ENCODE results near the gene NEK1. TPM values are rescaled to one million over a fixed set of nuclear protein-coding genes. Genes with fewer than 3 reads are reported as not detected.

The NEK1 gene
- total RNA-seq, 1 experiment from 2014 or later, result 10.3 TPM

- no peak for TF ChIP-seq GRHL2 (CRISPR knock-in tag; IDR thresholded peaks at IDR 0.05; ENCODE audit: insufficient replicate concordance, severe bottlenecking)
- TF ChIP-seq ESRRA (CRISPR knock-in tag; IDR thresholded peaks at IDR 0.05; ENCODE audit: borderline replicate concordance), result no peak
- TF ChIP-seq ZBTB21 (CRISPR knock-in tag; IDR thresholded peaks at IDR 0.05; ENCODE audit: borderline replicate concordance), result no peak
- Mint-ChIP-seq H3K4me3 (no peak overlapping the region), H3K4me1 (no peaks in the 10 kb centered on the region), H3K27me3 (ENCODE audit: low read depth) (no peaks in the 10 kb centered on the region), H3K36me3 (peaks cover 8% of the 10 kb centered on the region; the same call in 1 of the 2 replicates), H3K27ac (no peak overlapping the region), H3K9me3 (no peaks in the 10 kb centered on the region)
- no peak for DNase-seq (ENCODE audit: low spot score)
- POLR2A ChIA-PET, result no interaction called here
- no peak for ATAC-seq
- CTCF ChIA-PET, result interaction anchor here (1.6 kb wide), 1 partner anchor 32 kb away, joined by 5 read pairs; no protein-coding TSS in a partner anchor
Measured at GRCh38 chr4:169645627-169646026, 33.2 kb upstream of the NEK1 start.

GRCh38 chr4:169644802-169645201 is 32.4 kb upstream of the NEK1 start:
- Mint-ChIP-seq H3K9me3 (no peaks in the 10 kb centered on the region), H3K27me3 (ENCODE audit: low read depth) (no peaks in the 10 kb centered on the region), H3K36me3 (peaks cover 8% of the 10 kb centered on the region; the same call in 1 of the 2 replicates), H3K4me3 (no peak overlapping the region), H3K4me1 (no peaks in the 10 kb centered on the region), H3K27ac (peak overlapping the region; percentile 7; the same call in 1 of the 2 replicates)
- CTCF ChIA-PET, result interaction anchor here (1.6 kb wide), 1 partner anchor 32 kb away, joined by 5 read pairs; no protein-coding TSS in a partner anchor
- no peak for DNase-seq (ENCODE audit: low spot score)
- no peak for ATAC-seq
- POLR2A ChIA-PET, result no interaction called here
- TF ChIP-seq NFE2L1 (CRISPR knock-in tag; IDR thresholded peaks at IDR 0.05) (no peak), E2F1 (CRISPR knock-in tag; IDR thresholded peaks at IDR 0.05) (no peak), SOX15 (CRISPR knock-in tag; IDR thresholded peaks at IDR 0.05) (no peak), ZNF671 (CRISPR knock-in tag; IDR thresholded peaks at IDR 0.05) (no peak), NFYB (CRISPR knock-in tag; conservative IDR thresholded peaks at IDR 0.05; ENCODE audit: low read depth) (no peak), E2F5 (CRISPR knock-in tag; IDR thresholded peaks at IDR 0.05) (no peak), KAT7 (CRISPR knock-in tag; IDR thresholded peaks at IDR 0.05; ENCODE audit: borderline replicate concordance) (no peak), PRRX2 (CRISPR knock-in tag; IDR thresholded peaks at IDR 0.05) (no peak), ZNF263 (CRISPR knock-in tag; IDR thresholded peaks at IDR 0.05; ENCODE audit: low read depth) (no peak), ATF2 (CRISPR knock-in tag; IDR thresholded peaks at IDR 0.05; ENCODE audit: borderline replicate concordance, low read depth) (no peak), MAX (CRISPR knock-in tag; IDR thresholded peaks at IDR 0.05) (no peak)

DNA sequence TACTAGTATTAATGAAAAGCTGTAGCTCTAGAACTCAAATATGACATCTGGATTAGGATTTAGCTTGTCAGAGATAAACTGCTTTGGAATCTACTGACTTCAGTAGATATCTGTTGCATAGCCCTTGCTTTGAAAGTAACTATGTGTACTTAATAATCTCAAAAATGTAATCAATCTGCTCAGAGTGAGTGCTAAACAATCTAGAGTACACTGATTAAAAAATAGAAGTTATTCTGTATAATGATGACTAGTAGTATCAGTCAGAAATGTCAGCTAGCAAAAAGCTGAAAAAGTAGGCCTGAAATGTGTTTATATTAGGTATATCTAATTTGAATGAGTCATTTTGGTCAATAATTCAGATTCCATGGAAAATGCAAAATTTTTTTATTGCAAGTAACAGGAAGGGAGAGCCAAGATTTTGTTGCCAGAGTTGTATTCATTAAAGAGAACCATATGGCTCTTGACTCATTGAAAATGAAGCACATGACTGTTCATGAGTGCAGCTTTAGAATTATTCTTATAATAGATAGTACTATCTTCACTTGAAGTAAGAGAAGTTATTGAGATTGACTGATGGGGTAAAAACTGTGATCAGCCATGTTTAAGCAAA is 28.0 kb upstream of the NEK1 start:
- Mint-ChIP-seq H3K9me3 (no peaks in the 10 kb centered on the region), H3K27ac (no peak overlapping the region), H3K36me3 (peaks cover 26% of the 10 kb centered on the region), H3K27me3 (ENCODE audit: low read depth) (no peaks in the 10 kb centered on the region), H3K4me1 (no peaks in the 10 kb centered on the region), H3K4me3 (no peak overlapping the region)
- ChIA-PET POLR2A (no interaction called here), CTCF (no interaction called here)
- ATAC-seq (no peak), DNase-seq (ENCODE audit: low spot score) (no peak)
- no peak for TF ChIP-seq ATF6 (CRISPR knock-in tag; IDR thresholded peaks at IDR 0.05)
- TF ChIP-seq TCF7 (CRISPR knock-in tag; IDR thresholded peaks at IDR 0.05; ENCODE audit: low read depth), result no peak
- no peak for TF ChIP-seq NR2C2 (CRISPR knock-in tag; IDR thresholded peaks at IDR 0.05)
- TF ChIP-seq GABPB1 (CRISPR knock-in tag; IDR thresholded peaks at IDR 0.05), result no peak
- TF ChIP-seq, protein P1, sequence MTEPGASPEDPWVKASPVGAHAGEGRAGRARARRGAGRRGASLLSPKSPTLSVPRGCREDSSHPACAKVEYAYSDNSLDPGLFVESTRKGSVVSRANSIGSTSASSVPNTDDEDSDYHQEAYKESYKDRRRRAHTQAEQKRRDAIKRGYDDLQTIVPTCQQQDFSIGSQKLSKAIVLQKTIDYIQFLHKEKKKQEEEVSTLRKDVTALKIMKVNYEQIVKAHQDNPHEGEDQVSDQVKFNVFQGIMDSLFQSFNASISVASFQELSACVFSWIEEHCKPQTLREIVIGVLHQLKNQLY (CRISPR knock-in tag; IDR thresholded peaks at IDR 0.05), result no peak
- TF ChIP-seq ATF1 (CRISPR knock-in tag; IDR thresholded peaks at IDR 0.05), result no peak
